ENCODE results near the gene NKAPD1.
"Not testable (repeated sequence)": the region's sequence is repeated elsewhere in the genome, so short reads cannot be mapped to it uniquely, and the experiment has no call there.

NKAPD1 gene

DNA sequence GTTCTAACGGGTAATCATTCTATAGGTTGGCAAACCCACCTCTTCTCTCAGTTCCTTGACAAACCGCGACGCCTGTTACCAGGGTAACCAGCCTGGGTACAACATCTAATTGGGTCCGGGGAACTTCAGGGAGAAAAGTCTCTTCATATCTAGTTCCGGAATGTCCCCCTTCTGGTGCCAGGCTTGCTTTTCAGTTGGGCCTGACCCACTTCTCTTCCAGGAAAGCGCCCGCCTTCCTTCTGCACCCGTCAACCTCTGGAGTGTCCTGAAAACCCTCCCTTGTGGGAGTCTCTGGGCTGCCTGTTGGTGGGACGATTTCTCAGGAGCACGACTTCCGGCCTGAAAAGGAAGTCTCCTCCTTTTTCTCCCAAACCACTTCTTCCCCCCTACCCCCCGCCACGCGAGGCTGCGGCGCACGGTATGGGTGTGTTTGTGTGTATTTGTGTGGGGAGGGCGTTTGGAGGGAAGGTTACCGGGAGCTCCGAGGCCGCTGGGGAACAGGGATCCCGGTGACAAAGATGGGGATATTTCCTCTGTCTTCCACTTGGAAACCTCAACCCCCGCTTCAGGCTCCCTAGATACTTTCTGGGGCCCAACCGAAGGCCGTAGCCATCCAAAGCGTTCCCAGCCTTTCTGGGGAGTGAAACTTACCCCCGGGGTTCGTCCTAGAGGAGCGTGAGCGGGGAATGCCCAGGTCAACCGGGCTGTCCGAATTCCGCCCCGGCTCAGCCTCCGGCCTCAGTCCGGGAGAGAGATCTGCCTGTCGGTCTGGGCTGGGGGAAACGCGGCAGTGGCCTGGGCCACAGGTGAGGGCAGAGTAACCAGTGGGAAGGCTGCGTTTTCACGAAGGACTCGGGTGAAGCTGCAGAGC is at the start of gene NKAPD1, which contains the start of gene PIH1D2:
TSS of gene NKAPD1 (plus strand) at position 359 of the 871 bp plus-strand sequence. CDS start 1,276 bp downstream, outside the sequence.
TSS of gene PIH1D2 (minus strand) at position 77 of the 871 bp plus-strand sequence. CDS start 843 bp downstream, outside the sequence.
- H3K4me3 ChIP-seq (replicated peaks; ENCODE audit: low read depth, low read length), result peak within 1 kb of the TSS; percentile 97
- TF ChIP-seq, protein P1, sequence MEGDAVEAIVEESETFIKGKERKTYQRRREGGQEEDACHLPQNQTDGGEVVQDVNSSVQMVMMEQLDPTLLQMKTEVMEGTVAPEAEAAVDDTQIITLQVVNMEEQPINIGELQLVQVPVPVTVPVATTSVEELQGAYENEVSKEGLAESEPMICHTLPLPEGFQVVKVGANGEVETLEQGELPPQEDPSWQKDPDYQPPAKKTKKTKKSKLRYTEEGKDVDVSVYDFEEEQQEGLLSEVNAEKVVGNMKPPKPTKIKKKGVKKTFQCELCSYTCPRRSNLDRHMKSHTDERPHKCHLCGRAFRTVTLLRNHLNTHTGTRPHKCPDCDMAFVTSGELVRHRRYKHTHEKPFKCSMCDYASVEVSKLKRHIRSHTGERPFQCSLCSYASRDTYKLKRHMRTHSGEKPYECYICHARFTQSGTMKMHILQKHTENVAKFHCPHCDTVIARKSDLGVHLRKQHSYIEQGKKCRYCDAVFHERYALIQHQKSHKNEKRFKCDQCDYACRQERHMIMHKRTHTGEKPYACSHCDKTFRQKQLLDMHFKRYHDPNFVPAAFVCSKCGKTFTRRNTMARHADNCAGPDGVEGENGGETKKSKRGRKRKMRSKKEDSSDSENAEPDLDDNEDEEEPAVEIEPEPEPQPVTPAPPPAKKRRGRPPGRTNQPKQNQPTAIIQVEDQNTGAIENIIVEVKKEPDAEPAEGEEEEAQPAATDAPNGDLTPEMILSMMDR (IDR thresholded peaks at IDR 0.05; ENCODE audit: low read length, missing control alignments), result peak; percentile 7
- DNase-seq (ENCODE audit: low read depth), result peak; percentile 93

DNA sequence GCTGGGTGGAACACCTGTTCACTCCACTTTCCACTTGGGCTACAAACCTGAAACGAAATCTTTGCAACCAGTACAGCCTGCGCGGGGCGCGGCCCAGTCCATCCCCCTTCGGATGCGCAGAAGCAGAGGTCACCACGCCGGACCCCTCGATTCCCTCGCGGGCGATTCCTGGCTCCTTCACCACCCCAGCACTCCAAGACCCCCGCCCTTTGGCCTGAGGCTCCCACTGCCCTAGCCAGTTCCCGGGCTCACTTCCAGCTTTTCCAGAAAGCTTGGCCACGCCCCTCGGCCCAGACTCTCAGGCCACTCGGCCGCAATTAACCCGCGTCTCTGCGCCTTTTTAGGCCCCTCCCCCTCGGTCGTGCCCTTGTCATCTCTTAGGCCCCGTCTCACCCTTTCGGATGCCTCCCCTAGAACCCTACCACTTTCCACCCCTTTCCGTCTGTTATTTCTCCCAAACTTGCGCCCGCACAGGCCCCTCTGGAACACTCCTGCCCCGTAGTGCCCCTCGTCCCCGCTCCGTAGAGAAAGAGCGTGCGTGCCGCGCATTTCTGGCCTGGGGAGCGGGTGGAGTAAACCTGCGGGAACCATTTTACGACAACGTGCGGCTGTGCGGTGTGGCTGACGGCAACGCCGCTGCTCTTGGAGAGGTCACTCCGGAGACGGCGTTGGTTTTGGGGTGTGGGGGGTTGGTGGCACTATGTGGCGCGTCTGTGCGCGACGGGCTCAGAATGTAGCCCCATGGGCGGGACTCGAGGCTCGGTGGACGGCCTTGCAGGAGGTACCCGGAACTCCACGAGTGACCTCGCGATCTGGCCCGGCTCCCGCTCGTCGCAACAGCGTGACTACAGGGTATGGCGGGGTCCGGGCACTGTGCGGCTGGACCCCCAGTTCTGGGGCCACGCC is 49.1 kb upstream of the NKAPD1 start, which contains the start of gene DLAT:
TSS of gene DLAT (plus strand) at position 636 of the 906 bp plus-strand sequence. CDS start at position 701, 65 bp downstream.
- TF ChIP-seq, protein P1 (IDR thresholded peaks at IDR 0.05; ENCODE audit: low read length, missing control alignments), result no peak
- peak; percentile 83 for DNase-seq (ENCODE audit: low read depth)

DNA sequence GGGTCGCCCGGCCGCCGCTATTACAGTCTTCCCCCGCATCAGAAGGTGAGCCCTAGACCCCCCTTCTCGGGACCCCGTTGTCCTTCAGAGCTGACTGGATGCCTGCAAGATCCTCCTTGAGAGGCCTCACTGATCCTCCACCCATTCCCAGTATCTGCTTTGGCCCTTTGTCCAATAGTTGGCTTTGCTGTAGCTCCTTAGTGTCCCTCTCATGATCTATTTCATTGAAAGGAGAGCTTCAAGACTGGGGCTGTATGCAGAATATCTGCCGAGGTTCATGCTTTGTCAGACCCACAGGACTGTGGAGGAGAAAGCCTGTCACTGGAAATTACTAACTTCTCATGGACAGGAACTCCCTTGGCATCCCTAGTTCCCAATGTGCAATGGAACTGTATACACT is 48.4 kb upstream of the NKAPD1 start:
- DNase-seq (ENCODE audit: low read depth), result peak; percentile 11
- TF ChIP-seq, protein P1 (IDR thresholded peaks at IDR 0.05; ENCODE audit: low read length, missing control alignments), result no peak
- peak overlapping the region; percentile 89 for H3K4me3 ChIP-seq (replicated peaks; ENCODE audit: low read depth, low read length)

More for the DNA sequence above, 49.1 kb upstream of the NKAPD1 start, which contains the start of gene DLAT:
- peak within 1 kb of the TSS; percentile 89 for H3K4me3 ChIP-seq (replicated peaks; ENCODE audit: low read depth, low read length)

GRCh38 chr11:112026784-112027410 is 47.2 kb upstream of the NKAPD1 start:
- not testable (repeated sequence) for DNase-seq (ENCODE audit: low read depth); H3K4me3 ChIP-seq (replicated peaks; ENCODE audit: low read depth, low read length)

- H3K4me3 ChIP-seq (replicated peaks; ENCODE audit: low read depth, low read length), result no peak overlapping the region
- TF ChIP-seq, protein P1 (IDR thresholded peaks at IDR 0.05; ENCODE audit: low read length, missing control alignments), result no peak
- no peak for DNase-seq (ENCODE audit: low read depth)
Measured at GRCh38 chr11:112029460-112029859, 44.6 kb upstream of the NKAPD1 start.

- no peak for DNase-seq (ENCODE audit: low read depth)
- TF ChIP-seq, protein P1 (IDR thresholded peaks at IDR 0.05; ENCODE audit: low read length, missing control alignments), result no peak
- no peak overlapping the region for H3K4me3 ChIP-seq (replicated peaks; ENCODE audit: low read depth, low read length)
Measured at GRCh38 chr11:112033902-112034301, 40.2 kb upstream of the NKAPD1 start.

Measured in fibroblast of pulmonary artery (primary cell).